Adipose tissue (tissue), 3 donors: ENCODE data around the gene CHCHD3. TPM values are rescaled to one million over a fixed set of nuclear protein-coding genes. Genes with fewer than 3 reads are reported as not detected.
"Not testable (repeated sequence)": the region's sequence is repeated elsewhere in the genome, so short reads cannot be mapped to it uniquely, and the experiment has no call there.

Experiments used
- H3K27ac ChIP-seq: one replicate; pipeline ENCODE4 v1.5.1; 2013; ENCODE audit warnings: low read depth, low read length
- WGBS, 3 donors: extraction: QIAGEN DNeasy Blood & Tissue Kit; methylation state at CpG; one replicate each; pipeline ENCODE4 v1.1.7; 2013; 5-methylcytosine and 5-hydroxymethylcytosine counted together
- polyA plus RNA-seq, 3 donors: library from polyadenylated mRNA; stranded (reverse); fragments of 200-250 nt; gene quantifications; one replicate each; pipeline ENCODE4 v1.2.3, GENCODE V29; 2013
- donor health status: healthy with polysubstance abuse.
- donor health status: Bipolar disorder and iron deficiency.
- donor health status: healthy.

The CHCHD3 gene
- polyA plus RNA-seq, 3 donors: 23.4 to 58.2 (median 42.8) TPM

DNA sequence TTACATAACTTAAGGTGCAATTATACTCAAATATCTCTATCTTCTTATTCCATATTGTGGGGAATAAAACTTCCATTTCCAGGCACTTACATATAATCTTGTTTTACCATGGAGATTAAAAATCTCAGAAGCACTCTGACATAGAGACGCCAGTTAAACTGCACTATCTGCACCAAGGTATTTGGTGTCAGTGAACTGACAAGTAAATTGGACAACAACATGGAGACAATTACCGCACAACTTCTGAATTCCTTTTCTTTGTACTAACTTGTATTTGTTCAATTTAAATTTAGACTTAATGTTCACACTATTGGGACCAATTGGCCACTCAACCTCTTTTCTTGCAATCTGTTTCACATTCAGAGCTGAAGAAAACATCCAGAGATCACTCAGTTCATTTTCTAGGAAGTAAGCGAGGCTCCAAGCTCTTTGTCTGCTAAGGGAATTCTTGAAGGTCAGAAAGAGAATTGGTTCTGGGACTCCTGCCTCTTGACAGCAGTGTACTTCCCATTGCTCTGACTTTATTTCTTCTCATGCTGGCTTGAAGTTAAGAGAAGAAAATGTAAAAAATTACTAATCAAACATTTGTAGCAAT, 184.7 kb downstream of the CHCHD3 start:
- H3K27ac ChIP-seq: no peak overlapping the region
- 94 to 98% (median 97%) methylated on average over 3 of the region's 3 CpGs for WGBS, 3 donors

DNA sequence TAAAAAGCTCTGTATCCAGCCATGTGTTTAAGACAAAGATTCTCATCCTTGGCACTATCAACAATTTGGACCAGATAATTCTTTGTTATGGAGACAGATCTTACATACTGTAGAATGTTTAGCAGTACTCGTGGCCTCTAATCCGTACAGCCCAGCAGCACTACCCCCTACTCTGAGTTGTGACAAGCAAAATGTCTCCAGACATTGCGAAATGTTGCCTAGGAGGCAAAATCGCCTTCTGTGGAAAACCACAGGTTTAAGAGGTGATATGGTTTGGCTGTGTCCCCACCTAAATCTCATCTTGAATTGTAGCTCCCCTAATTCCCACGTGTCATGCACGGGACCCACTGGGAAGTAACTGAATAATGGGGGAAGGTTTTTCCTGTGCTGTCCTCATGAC, 186.7 kb downstream of the CHCHD3 start:
- H3K27ac ChIP-seq: no peak overlapping the region
- 91 to 97% (median 93%) methylated on average over 6 of the region's 6 CpGs for WGBS, 3 donors

DNA sequence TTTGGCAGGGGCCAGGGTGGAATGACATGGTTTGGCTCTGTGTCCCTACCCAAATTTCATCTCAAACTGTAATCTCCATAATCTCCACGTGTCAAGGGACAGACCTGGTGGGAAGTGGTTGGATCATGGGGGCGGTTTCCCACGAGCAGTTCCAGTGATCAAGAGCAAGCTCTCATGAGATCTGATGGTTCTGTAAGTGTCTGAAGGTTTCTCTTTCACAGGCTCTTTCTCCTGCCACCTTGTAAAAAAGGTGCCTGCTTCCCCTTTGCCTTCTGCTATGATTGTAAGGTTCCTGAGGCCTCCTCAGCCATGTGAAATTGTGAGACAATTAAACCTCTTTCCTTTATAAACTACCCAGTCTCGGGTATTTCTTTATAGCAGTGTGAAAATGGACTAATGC, 188.3 kb downstream of the CHCHD3 start:
- no peak overlapping the region for H3K27ac ChIP-seq
- WGBS, 3 donors: 89 to 94% (median 94%) methylated on average over 4 of the region's 4 CpGs

DNA sequence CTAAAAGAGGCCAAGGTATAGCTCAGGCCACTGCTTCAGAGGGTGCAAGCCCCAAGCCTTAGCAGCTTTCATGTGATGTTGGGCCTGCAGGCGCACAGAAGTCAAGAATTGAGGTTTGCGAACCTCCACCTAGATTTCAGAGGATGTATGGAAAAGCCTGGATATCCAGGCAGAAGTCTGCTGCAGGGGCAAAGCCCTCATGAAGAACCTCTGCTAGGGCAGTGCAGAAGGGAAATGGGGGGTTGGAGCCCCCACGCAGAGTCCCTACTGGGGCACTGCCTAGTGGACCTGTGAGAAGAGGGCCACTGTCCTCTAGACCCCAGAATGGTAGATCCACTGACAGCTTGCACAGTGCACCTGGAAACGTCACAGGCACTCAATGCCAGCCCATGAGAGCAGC, 189.1 kb downstream of the CHCHD3 start:
- 97 to 99% (median 98%) methylated on average over 4 of the region's 4 CpGs for WGBS, 3 donors
- H3K27ac ChIP-seq: not testable (repeated sequence)

DNA sequence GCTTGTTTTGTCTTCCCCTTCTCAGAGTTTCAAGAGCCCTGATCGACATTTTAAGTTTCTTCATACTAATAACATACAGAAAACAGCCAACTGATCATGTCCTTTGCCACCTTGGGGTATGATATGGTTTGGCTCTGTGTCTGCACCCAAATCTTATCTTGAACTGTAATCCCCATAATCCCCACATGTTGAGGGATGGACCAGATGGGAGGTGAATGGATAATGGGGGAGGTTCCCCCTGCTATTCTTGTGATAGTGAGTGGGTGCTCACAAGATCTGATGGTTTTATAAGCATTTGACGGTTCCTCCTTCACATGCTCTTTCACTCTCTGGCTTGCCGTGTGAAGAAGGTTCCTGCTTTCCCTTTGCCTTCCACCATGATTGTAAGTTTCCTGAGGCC, 190.3 kb downstream of the CHCHD3 start:
- WGBS, 3 donors: 96 to 99% (median 98%) methylated on average over 3 of the region's 3 CpGs
- H3K27ac ChIP-seq: no peak overlapping the region

DNA sequence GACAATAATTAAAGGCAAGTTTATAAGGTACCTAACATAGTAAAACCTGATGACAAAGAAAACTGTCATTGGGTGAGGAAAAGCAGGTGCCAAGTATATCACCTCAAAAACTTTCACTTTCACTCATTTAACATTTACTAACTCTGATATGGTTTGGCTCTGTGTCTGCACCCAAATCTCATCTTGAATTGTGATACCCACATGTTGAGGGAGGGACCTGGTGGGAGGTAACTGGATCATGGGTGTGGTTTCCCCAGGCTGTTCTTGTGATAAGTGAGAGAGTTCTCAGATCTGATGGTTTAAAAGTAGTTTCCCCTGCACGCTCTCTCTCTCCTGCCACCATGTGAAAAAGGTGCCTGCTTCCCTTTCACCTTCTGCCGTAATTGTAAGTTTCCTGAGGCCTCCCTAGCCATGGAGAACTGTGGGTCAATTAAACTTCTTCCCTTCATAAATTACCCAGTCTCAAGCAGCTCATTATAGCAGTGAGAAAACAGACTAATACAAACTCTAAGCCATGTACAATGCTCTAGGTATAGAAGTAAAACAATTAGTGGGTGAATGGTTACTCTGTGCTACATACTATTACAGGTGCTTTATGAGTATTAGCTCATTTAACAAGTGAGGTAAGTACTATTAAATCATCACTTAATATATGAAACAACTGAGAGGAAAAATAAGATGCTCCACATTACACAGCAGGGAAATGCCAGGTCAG, 199.0 kb downstream of the CHCHD3 start:
- 70 to 90% (median 72%) methylated on average over 2 of the region's 2 CpGs for WGBS, 3 donors

DNA sequence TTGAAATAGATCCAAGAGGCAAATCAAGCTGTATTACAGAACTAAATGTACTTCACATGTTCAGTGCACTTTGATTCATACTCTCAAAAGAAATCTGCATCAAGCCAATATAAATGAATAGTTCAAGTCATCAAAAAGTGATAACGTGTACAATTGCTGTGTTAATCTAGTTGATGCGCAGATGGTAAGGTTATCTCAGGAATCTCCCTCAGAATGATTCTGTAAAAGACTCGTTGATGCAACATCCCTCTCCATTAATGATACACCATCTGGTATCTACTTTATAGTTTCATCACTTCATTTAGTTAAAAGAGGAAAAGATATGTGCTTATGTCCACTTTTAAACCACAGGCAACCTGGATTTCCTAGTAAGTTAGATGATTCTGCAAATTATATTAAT, 200.6 kb downstream of the CHCHD3 start:
- H3K27ac ChIP-seq: no peak overlapping the region
- WGBS, 3 donors: 88 to 93% (median 88%) methylated on average over 3 of the region's 3 CpGs

More for the DNA sequence above, 199.0 kb downstream of the CHCHD3 start:
- H3K27ac ChIP-seq: no peak overlapping the region

DNA sequence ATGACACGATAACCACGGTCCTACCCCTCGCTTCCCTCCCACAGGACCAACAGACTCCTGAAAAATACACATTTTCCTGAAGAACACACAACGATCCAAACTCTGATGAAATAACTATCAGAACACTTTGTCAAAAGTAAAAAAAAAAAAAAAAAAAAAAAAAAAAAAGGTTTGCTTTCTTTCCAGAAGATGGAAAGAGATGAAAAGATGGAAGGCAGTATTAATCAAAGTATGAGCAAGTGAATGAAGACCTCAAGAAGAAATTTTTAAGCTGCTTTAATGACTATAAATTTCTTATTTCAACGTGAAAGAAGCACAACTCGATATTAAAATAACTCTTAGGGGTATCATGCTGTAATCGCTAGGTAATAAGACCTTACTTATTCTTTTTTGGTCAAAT, 202.3 kb downstream of the CHCHD3 start:
- no peak overlapping the region for H3K27ac ChIP-seq
- WGBS, 3 donors: 89 to 97% (median 94%) methylated on average over 7 of the region's 7 CpGs

DNA sequence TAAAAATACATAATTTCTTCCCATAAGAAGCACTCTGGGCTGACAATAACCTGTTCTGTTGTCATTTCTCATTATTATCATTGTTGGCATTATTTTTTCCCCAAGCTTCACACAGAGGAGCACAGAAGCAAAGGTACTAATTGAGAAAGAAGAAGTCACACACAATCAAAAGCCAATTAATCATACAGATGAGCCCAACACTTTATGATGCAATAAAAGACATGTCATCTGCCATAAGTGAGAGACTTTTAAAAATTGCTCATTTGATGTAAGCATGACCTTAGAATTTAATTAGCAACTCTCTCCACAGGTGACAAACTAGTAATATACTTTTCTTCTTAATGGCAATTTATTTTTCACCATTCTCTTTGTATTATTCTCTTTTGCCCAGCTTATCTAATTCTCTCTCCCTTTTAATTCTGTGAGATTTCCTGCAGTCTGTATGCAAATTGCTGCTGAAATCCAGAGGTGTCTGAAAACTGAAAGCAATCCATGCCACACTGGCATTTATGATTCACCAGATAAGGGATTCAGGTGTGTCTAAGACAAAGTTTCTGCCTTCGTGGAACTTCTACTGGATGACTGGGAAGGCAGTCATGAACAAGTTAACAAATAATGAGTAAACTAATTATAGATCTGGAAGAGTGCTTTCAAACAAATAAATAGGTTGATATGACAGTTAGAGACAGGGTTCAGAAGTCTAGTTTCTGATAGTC, 203.5 kb downstream of the CHCHD3 start:
- 59 to 99% (median 82%) methylated on average over 1 of the region's 1 CpG for WGBS, 3 donors
- H3K27ac ChIP-seq: no peak overlapping the region

DNA sequence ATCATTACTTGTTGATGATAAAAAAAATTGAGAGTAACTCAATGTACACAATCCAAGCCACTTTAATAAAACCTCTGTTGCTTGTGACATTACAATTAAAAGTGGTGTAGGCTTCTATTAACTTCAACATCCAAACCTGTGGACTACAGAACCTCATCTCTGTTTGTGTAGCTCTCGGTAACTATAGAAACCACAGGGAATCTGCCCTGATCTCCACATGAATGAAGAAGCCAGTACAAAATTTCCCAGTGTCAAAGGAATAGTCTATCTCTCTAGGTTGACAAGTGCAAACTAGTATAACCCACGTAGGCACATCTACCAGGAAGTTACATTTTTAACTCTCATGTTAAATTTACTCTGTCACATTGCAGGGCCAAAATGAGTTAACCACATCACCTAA, 204.3 kb downstream of the CHCHD3 start:
- 82 to 85% (median 85%) methylated on average over 2 of the region's 2 CpGs for WGBS, 3 donors
- H3K27ac ChIP-seq: no peak overlapping the region

DNA sequence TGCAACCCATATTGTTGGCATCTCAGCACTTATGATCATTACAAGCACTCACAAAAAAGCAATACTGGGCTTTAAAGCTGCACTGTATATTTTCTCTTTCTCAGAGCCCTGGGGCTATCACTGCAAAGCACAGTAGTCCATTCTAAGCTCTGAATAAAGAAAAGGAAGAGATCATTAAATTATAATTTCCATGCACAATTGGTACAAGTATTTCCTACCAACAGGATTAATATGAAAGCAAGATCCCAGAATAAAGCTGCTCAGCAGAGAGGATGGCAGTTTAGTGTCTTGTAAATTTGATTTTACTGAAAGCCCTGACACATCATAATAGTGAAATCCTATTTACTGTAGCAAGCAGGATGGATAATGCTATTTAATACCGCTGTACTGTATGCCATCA, 205.3 kb downstream of the CHCHD3 start:
- WGBS, 3 donors: 86 to 100% (median 89%) methylated on average over 1 of the region's 1 CpG
- H3K27ac ChIP-seq: no peak overlapping the region

DNA sequence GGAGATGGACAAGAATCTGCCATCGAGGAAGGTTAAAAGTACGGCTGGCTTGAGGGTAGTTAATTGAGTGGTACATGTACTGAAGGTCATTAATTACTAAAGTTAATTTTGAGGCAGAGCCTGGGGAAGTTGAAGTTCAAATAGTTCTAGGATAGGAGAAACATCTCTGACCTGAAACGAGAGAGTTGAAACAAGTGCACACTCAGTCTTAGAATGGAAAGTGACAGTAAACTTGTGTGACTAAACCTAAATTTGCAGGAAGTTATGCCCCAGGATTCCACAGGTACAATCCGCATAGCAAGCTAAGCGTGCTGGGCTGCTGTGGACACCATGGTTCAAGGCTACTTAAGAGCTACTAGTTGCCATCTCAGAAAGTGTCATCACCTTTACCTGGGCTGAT, 209.9 kb downstream of the CHCHD3 start:
- WGBS, 3 donors: 81 to 90% (median 83%) methylated on average over 5 of the region's 5 CpGs

DNA sequence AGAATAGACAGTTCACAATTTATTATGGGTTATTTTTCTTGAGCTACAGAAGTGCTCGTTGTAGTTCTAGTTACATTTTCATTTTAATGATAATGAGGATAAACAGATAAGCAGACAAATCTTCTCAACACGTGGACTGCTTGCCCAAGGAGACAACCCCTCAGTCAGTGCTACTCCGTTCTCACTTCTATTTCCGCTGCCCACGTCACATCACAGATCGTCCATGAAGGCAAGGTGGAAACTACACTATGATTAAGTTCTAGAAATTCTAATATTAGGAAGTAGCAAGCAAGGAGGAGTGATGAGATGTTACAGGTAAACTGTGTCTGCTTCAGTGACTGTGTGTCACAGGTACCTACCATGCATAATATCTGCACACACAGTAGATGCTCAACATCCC, 210.5 kb downstream of the CHCHD3 start:
- 82 to 90% (median 90%) methylated on average over 6 of the region's 6 CpGs for WGBS, 3 donors
- no peak overlapping the region for H3K27ac ChIP-seq

More for the DNA sequence above, 209.9 kb downstream of the CHCHD3 start:
- H3K27ac ChIP-seq: no peak overlapping the region

DNA sequence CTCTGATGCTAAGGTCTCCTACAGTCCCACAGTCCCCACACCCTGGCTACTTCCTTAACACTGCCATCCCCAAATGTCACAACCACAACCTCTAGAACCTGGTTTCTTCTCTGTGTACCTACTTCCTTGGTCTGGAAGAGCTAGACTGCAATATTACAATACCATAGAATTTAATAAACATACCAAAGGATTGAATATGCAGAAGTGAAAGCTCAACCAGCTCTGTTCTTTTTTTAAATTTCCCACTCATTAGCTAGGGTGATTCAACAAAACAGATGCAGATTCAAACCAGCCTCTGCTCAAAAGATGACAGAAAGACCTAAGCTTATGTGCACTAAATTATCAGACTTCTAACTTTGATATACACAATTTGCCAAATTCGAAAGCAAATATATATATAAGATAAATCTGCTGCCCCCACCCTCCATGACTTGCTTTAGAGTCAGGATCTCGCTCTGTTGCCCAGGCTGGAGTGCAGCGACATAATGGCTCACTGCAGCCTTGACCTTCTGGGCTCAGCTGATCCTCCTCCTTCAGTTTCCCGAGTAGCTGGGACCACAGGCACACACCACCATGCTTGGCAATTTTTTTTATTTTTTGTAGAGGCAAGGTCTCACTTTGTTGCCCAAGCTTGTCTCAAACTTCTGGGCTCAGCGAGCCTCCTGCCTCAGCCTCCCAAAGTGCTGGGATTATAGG, 212.6 kb downstream of the CHCHD3 start:
- H3K27ac ChIP-seq: no peak overlapping the region
- 88 to 97% (median 94%) methylated on average over 5 of the region's 5 CpGs for WGBS, 3 donors

DNA sequence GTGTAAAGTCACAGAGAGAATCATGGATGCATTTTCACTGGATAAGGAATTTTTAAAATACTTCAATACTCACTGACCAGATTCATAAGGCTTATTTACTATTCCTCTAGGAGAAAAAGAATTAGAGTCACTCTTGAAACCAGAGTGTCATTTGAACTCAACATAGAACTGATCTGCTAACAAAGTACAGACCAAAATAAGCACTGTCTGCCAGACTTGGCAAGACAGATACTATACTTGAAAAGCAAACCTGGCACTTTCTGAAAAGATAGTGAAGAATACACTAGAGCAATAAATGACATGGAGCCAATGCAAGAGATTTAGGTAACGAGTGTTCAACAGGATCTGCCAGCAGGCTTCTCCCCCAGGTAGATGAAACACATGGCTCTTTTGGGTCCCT, 215.3 kb downstream of the CHCHD3 start:
- no peak overlapping the region for H3K27ac ChIP-seq

DNA sequence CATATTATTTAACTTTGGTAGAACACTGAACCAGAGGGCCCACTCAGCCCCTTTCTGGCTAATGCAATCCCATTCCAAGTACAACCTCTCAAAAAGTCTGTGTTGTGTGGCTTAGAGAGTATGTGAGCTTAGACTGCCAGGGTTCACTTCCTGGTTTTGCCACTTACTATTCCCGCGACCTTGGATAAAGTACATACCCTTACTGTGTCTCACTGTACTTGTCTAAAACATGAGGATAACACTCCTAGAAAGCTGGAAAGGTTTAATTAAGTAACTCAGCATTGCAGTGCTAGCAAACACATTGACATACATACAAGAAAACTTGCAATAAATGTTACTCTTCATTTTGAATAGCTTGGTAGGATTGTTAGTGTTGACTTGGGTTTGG, 215.8 kb downstream of the CHCHD3 start:
- no peak overlapping the region for H3K27ac ChIP-seq
- 26 to 91% (median 90%) methylated on average over 2 of the region's 2 CpGs for WGBS, 3 donors

More for the DNA sequence above, 215.3 kb downstream of the CHCHD3 start:
- 97 to 100% (median 97%) methylated on average over 1 of the region's 1 CpG for WGBS, 3 donors

DNA sequence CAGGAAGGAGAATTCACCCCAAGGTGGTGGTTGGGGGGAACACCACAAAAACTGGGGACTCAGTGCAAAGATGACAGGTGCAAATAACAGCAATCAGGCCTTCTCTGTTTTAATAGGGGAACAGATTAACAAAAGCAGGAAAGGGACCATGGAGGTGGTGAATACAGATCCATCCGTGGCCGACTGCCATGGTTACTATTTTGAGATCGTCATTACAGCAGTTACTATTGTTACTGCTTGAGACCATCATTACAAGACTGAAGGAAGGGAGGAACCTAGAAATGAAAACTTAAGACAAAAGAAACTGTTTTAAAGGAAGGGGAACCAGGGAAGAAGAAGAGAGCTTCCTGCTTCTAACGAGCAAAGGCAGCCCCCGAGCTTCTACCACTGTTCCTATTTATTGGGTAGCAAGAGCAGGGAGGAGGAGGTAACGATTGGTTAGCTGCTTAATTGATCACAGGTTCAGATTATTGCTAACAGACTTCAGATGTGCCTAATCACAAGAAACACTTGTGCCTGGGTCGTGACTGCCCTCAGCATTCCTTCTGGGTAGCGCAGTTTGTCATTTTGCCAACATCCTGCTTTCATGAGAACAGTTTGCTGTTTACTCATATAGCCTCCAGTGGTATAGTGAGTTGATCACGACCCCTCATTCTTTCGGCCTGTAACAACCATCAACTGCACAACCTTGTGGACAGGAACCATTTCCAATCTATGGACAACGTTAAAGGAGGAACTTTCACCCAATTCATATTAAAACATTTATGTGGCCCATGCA, 216.3 kb downstream of the CHCHD3 start:
- WGBS, 3 donors: 70 to 79% (median 72%) methylated on average over 11 of the region's 11 CpGs
- no peak overlapping the region for H3K27ac ChIP-seq

DNA sequence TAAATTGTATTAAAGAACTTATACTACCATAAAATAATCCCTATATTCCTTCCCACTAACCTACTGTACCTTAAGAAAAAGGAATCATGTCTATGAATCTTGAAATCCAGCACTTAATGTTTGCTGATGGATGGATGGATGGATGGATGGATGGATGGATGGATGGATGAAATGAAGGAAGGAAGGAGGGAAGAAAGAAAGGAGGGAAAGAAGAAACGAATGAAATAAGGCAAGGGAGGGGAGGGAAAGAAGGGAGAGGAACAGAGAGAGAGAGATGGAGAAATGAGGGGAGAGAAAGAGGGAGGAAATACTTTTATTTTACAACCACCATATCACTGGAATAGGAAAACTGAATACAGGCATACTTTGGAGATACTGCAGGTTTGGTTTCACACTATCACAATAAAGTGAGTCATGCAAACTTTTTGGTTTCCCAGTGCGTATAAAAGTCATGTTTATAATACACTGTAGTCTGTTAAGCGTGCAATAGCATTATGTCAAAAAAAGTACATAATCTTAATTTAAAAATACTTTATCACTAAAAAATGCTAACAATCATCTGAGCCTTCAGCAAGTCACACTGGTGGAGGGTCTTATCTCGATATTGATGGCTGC, 219.8 kb downstream of the CHCHD3 start:
- no peak overlapping the region for H3K27ac ChIP-seq
- 93 to 97% (median 95%) methylated on average over 4 of the region's 4 CpGs for WGBS, 3 donors
